Omental fat pad (tissue), 4 donors: Measurements from ENCODE around the gene ELAVL4. TPM values are rescaled to one million over a fixed set of nuclear protein-coding genes. Genes with fewer than 3 reads are reported as not detected.

Experiments
- ATAC-seq: fragments of 150-250 bp; one replicate; pipeline ENCODE4 v1.9.1; 2016; ENCODE audit warnings: mild to moderate bottlenecking, moderate library complexity; ENCODE audit not compliant: low FRiP score
- DNase-seq: peaks from one replicate; pipeline ENCODE4 v3.0.0-alpha.2; 2019; ENCODE audit warnings: low spot score
- total RNA-seq, 4 donors: library from RNA; depleted of rRNA; stranded (reverse); fragments of >200 nt; gene quantifications; one replicate each; pipeline ENCODE4 v1.1.0, GENCODE V29; 2016
- TF ChIP-seq, protein P1 (sequence below), 3 donors: fragments of 450-650 bp; IDR thresholded peaks; one replicate each; pipeline ENCODE4 v1.5.1; 2016 to 2017; ENCODE audit warnings: antibody characterized with exemption in 3 of 3, mild to moderate bottlenecking in 3 of 3, moderate library complexity in 2 of 3

ELAVL4 gene
- total RNA-seq, 4 donors from 2014 or later, result 0.12 TPM; not detected in 3

DNA sequence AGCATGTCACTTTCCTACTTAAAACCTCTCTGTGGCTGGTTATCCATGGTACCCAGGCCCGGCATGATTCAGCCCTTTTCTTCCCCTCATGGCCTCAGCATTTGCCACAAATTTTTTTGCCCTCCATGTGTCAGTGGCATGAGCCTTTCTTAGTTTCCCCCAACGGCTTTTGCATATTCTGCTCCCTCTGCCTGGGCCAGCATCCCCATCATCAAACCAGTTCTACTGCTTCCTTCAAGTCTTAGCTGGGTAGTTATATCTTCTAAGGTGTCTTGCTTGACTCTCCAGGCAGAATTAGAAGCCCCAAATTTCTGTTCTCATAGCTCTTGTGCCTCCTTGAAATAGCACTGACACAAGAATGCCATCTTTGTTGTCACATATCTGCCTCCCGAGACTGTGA lies 127.9 kb downstream of the ELAVL4 start:
- TF ChIP-seq, protein P1, sequence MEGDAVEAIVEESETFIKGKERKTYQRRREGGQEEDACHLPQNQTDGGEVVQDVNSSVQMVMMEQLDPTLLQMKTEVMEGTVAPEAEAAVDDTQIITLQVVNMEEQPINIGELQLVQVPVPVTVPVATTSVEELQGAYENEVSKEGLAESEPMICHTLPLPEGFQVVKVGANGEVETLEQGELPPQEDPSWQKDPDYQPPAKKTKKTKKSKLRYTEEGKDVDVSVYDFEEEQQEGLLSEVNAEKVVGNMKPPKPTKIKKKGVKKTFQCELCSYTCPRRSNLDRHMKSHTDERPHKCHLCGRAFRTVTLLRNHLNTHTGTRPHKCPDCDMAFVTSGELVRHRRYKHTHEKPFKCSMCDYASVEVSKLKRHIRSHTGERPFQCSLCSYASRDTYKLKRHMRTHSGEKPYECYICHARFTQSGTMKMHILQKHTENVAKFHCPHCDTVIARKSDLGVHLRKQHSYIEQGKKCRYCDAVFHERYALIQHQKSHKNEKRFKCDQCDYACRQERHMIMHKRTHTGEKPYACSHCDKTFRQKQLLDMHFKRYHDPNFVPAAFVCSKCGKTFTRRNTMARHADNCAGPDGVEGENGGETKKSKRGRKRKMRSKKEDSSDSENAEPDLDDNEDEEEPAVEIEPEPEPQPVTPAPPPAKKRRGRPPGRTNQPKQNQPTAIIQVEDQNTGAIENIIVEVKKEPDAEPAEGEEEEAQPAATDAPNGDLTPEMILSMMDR (IDR thresholded peaks at IDR 0.05), result no peak
- no peak for ATAC-seq
- DNase-seq, result no peak

DNA sequence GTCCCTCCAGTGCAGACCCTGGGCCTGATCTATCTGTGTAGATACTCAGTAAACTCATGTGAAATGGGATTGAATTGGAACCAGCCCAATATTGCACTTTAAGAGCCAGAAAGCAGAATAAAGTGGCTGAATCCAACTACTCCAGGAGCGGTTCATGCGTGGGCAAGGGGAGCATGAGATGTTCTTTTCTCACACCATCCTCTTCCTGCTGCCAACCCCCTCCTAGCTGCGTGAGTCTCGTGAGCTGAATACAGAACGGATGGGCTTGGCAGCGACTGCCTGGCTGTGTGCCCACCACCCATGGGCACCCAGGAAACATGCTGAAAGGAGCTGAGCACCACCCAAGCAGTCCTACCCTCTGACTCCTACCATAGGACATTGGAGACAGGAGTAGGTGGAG lies 128.3 kb downstream of the ELAVL4 start:
- DNase-seq, result no peak
- no peak for ATAC-seq

DNA sequence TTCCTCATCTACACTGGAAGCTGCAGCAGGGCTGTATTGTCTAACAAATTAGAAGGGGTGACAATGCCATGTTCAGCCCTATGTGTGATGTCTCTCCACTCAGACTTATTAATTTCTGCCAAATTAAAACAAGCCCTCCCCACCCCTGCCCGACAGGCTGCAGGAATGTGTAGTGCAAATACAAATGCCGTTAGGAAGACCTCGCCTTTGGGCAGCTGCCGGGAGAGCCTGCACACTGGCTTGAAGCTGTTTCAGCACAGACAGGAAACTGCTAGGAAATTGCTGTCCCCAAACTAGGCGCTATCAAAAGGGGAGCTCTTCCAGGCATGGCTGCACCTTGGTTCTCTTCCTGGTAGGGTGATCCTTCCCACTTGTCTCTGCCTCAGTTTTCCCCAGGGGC lies 135.2 kb downstream of the ELAVL4 start:
- ATAC-seq (no peak), DNase-seq (no peak)
- TF ChIP-seq, protein P1 (IDR thresholded peaks at IDR 0.05), result no peak

More for the DNA sequence above, 128.3 kb downstream of the ELAVL4 start:
- TF ChIP-seq, protein P1 (IDR thresholded peaks at IDR 0.05), result no peak

DNA sequence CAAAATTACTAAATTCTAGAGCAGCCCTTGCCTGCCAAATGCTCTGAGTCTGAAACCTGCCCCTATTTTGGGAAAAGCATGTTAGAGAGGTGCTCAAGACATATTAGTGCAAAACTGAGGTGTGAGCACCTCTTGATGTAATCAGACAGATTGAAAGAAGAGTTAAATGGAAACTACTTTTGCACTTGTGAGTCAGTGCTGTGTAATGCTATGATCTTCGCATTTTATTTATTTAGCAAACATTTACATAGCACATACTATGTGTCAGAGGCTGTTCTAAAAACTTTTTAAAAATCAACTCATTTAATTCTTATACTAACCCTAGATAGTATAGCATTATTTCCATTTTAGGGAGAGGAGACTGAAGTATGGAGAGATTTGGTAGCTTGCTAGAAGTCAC lies 138.1 kb downstream of the ELAVL4 start:
- ATAC-seq, result no peak
- TF ChIP-seq, protein P1 (IDR thresholded peaks at IDR 0.05), result no peak

DNA sequence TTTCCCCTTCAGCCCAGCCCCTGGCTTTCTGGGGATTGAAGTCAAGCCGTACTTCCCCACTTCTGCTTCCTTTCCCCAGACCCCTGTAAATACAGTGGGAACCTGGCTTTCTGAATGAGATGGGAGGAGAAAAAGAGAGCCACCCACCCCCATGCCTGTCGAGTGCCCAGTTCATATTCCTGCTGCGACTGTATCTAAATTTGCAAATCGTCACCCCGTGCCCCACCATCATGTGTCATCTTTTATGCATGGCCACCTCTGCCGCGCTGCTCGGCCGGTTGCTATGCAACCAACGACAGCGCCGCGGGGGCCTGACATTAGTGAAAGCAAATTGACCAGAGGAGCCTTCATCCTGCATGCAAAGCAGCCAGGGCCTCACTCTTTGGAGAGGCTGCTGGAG lies 143.0 kb downstream of the ELAVL4 start:
- DNase-seq (no peak), ATAC-seq (no peak)
- TF ChIP-seq, protein P1 (IDR thresholded peaks at IDR 0.05), result no peak

More for the DNA sequence above, 138.1 kb downstream of the ELAVL4 start:
- no peak for DNase-seq

DNA sequence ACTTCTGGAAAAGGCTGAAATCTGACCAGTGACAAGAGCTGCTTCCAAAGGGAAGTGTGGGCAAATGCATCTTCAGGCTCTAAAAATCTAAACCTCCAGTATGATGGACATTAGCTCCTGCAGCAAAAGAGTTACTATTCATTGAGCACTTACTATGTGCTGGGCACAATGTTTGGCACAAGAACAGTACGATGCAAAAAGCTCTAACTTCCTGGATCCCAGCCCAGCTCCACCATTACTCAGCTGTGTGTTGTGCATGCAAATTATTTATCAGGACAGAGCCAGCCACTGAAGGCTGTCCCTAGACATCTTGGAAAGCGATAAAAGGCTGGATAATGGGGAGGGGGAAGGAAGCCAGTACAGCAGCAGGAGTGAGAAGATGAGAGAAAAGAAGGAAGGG lies 143.5 kb downstream of the ELAVL4 start:
- DNase-seq, result no peak
- ATAC-seq, result no peak
- TF ChIP-seq, protein P1 (IDR thresholded peaks at IDR 0.05), result no peak

Other genes with a start within 250 kb of the ELAVL4 start
- gene AGBL4, start 85.0 kb upstream of the ELAVL4 start, total RNA-seq, result 1 to 10 TPM in 1 of 4 donors, under 1 TPM in 3; 0.31 to 1.1 (median 0.50) TPM